HEK293 (cell line): ENCODE measurements around the gene IDH3A.

Experiments
- CTCF ChIA-PET: fragments of 350-600 bp; formaldehyde crosslinking; extraction: SDS; loops from one replicate; lab custom pipeline; 2021; ENCODE audit warnings: antibody characterized with exemption; lab: Yijun Ruan, JAX
- POLR2A ChIA-PET: fragments of 300-600 bp; formaldehyde crosslinking; extraction: SDS; loops from one replicate; lab custom pipeline; 2020; ENCODE audit warnings: antibody characterized with exemption, inconsistent platforms; lab: Yijun Ruan, JAX
- H3K27ac ChIP-seq: fragments of 200-500 bp; sonication (Bioruptor generic); 2 replicates; pipeline ENCODE4 v1.5.1; 2014; ENCODE audit warnings: low read depth, low read length, control low read depth, inconsistent platforms; ENCODE audit errors: extremely low read depth
- H3K36me3 ChIP-seq, 2 experiments: fragments of 200-500 bp in 1 of 2; sonication (Bioruptor generic) in 1 of 2; 1 replicate in 1 of 2; 2 replicates in 1 of 2; pipeline ENCODE4 v1.5.1; 2014 to 2017; ENCODE audit warnings: inconsistent platforms in 2 of 2, low read length in 2 of 2; ENCODE audit not compliant: control insufficient read depth in 2 of 2, insufficient read depth in 1 of 2
- H3K4me1 ChIP-seq: fragments of 200-500 bp; sonication (Bioruptor generic); 2 replicates; pipeline ENCODE4 v1.5.1; 2014; ENCODE audit warnings: mild to moderate bottlenecking, low read length, inconsistent platforms; ENCODE audit not compliant: control insufficient read depth, insufficient read depth
- H3K4me3 ChIP-seq: 2 replicates; pipeline ENCODE4 v1.5.1; 2011; ENCODE audit warnings: low read depth, mild to moderate bottlenecking, control low read depth, low read length, moderate library complexity
- H3K9me3 ChIP-seq: fragments of 200-500 bp; sonication (Bioruptor generic); 2 replicates; pipeline ENCODE4 v1.5.1; 2014; ENCODE audit warnings: low read depth, low read length, inconsistent platforms; ENCODE audit not compliant: control insufficient read depth, insufficient read depth
- BCL11A ChIP-seq: fragments of 450-650 bp; formaldehyde crosslinking; IDR thresholded peaks from 2 replicates; pipeline ENCODE4 v1.5.1; 2016; ENCODE audit warnings: low read depth, missing biosample characterization, missing genetic modification characterization
- GLIS1 ChIP-seq: fragments of 450-650 bp; formaldehyde crosslinking; IDR thresholded peaks from 2 replicates; pipeline ENCODE4 v1.5.1; 2016; ENCODE audit warnings: missing biosample characterization, missing genetic modification characterization
- IKZF3 ChIP-seq: fragments of 450-650 bp; IDR thresholded peaks from 2 replicates; pipeline ENCODE4 v1.5.0; 2018; ENCODE audit warnings: missing biosample characterization, mild to moderate bottlenecking, missing genetic modification characterization, moderate library complexity
- KLF10 ChIP-seq: fragments of 450-650 bp; IDR thresholded peaks from 2 replicates; pipeline ENCODE4 v1.5.1; 2018; ENCODE audit warnings: missing biosample characterization, mild to moderate bottlenecking, missing genetic modification characterization
- PRDM1 ChIP-seq: fragments of 450-650 bp; formaldehyde crosslinking; IDR thresholded peaks from 2 replicates; pipeline ENCODE4; 2016; ENCODE audit warnings: missing biosample characterization, missing genetic modification characterization
- PRDM6 ChIP-seq: fragments of 450-650 bp; formaldehyde crosslinking; IDR thresholded peaks from 2 replicates; pipeline ENCODE4 v1.5.1; 2017; ENCODE audit warnings: missing biosample characterization, missing genetic modification characterization
- SP2 ChIP-seq: fragments of 450-650 bp; formaldehyde crosslinking; IDR thresholded peaks from 2 replicates; pipeline ENCODE4 v1.5.1; 2016; ENCODE audit warnings: missing biosample characterization, missing genetic modification characterization
- SP3 ChIP-seq: fragments of 450-650 bp; formaldehyde crosslinking; IDR thresholded peaks from 2 replicates; pipeline ENCODE4 v1.5.1; 2016; ENCODE audit warnings: missing biosample characterization, missing genetic modification characterization
- ZBTB1 ChIP-seq: fragments of 450-650 bp; formaldehyde crosslinking; IDR thresholded peaks from 2 replicates; pipeline ENCODE4 v1.5.1; 2016; ENCODE audit warnings: missing biosample characterization, missing genetic modification characterization
- ZBTB17 ChIP-seq: fragments of 450-650 bp; formaldehyde crosslinking; IDR thresholded peaks from 2 replicates; pipeline ENCODE4 v1.5.1; 2016; ENCODE audit warnings: missing biosample characterization, missing genetic modification characterization
- ZBTB6 ChIP-seq: fragments of 450-650 bp; formaldehyde crosslinking; IDR thresholded peaks from 2 replicates; pipeline ENCODE4 v1.5.1; 2017; ENCODE audit warnings: missing biosample characterization, missing genetic modification characterization
- ZBTB7A ChIP-seq: fragments of 450-650 bp; formaldehyde crosslinking; IDR thresholded peaks from 2 replicates; pipeline ENCODE4 v1.5.1; 2016; ENCODE audit warnings: low read depth, missing biosample characterization, missing genetic modification characterization
- ZNF169 ChIP-seq: fragments of 450-650 bp; formaldehyde crosslinking; IDR thresholded peaks from 2 replicates; pipeline ENCODE4 v1.5.1; 2016; ENCODE audit warnings: missing biosample characterization, missing genetic modification characterization
- ZNF239 ChIP-seq: fragments of 450-650 bp; formaldehyde crosslinking; IDR thresholded peaks from 2 replicates; pipeline ENCODE4 v1.5.1; 2016; ENCODE audit warnings: missing biosample characterization, missing genetic modification characterization
- ZNF26 ChIP-seq: fragments of 450-650 bp; formaldehyde crosslinking; IDR thresholded peaks from 2 replicates; pipeline ENCODE4 v1.5.1; 2016; ENCODE audit warnings: missing biosample characterization, missing genetic modification characterization
- ZNF629 ChIP-seq: fragments of 450-650 bp; formaldehyde crosslinking; IDR thresholded peaks from 2 replicates; pipeline ENCODE4 v1.5.1; 2017; ENCODE audit warnings: missing biosample characterization, missing genetic modification characterization
- ZNF654 ChIP-seq: fragments of 450-650 bp; formaldehyde crosslinking; IDR thresholded peaks from 2 replicates; pipeline ENCODE4 v1.5.1; 2016; ENCODE audit warnings: low read depth, missing biosample characterization, missing genetic modification characterization
- ZNF791 ChIP-seq: fragments of 450-650 bp; formaldehyde crosslinking; IDR thresholded peaks from 2 replicates; pipeline ENCODE4 v1.5.1; 2016; ENCODE audit warnings: missing biosample characterization, missing genetic modification characterization

Gene IDH3A

GRCh38 chr15:78154955-78155354 is 5.8 kb downstream of the IDH3A start:
- POLR2A ChIA-PET, result no interaction called here
- H3K4me3 ChIP-seq, result no peak overlapping the region
- H3K36me3 ChIP-seq, result peaks cover 25 to 37% of the 10 kb centered on the region in 2 experiments
- no peak for TF ChIP-seq BCL11A
- no peak for TF ChIP-seq ZBTB1 (tag by site-specific recombination)
- no peak for TF ChIP-seq ZBTB17 (tag by site-specific recombination)
- no peak for TF ChIP-seq ZBTB6 (tag by site-specific recombination)
- TF ChIP-seq ZNF791 (tag by site-specific recombination), result no peak
- no peak for TF ChIP-seq SP3 (tag by site-specific recombination)
- TF ChIP-seq KLF10 (tag by site-specific recombination), result no peak
- TF ChIP-seq PRDM6 (tag by site-specific recombination), result no peak; the same call in 1 of the 2 replicates
- no peak for TF ChIP-seq SP2 (tag by site-specific recombination)
- no peak for TF ChIP-seq ZNF239
- TF ChIP-seq ZBTB7A (tag by site-specific recombination), result no peak
- no peak for TF ChIP-seq GLIS1 (tag by site-specific recombination)
- TF ChIP-seq ZNF26 (tag by site-specific recombination), result no peak
- TF ChIP-seq ZNF629, result no peak
- TF ChIP-seq, all 188 proteins: peak for 0
- Histone ChIP-seq H3K27ac (no peak overlapping the region), H3K4me1 (peaks cover 25% of the 10 kb centered on the region), H3K9me3 (no peaks in the 10 kb centered on the region)
- CTCF ChIA-PET, result interaction anchor here (0.5 to 3.0 kb wide), 6 partner anchors 22 to 196 kb away, joined by 3 to 12 read pairs (median 4); partner anchors contain the start of gene CIB2

- Histone ChIP-seq H3K4me1 (peaks cover 23% of the 10 kb centered on the region), H3K4me3 (no peak overlapping the region), H3K36me3 (peaks cover 28 to 40% of the 10 kb centered on the region in 2 experiments), H3K9me3 (no peaks in the 10 kb centered on the region)
- CTCF ChIA-PET, result interaction anchor here (0.5 to 3.0 kb wide), 7 partner anchors 21 to 196 kb away, joined by 3 to 12 read pairs (median 3); partner anchors contain the start of gene CIB2
- POLR2A ChIA-PET, result no interaction called here
- no peak for TF ChIP-seq ZNF654
- peak; percentile 26; the same call in 1 of the 2 replicates for TF ChIP-seq IKZF3 (tag by site-specific recombination)
- TF ChIP-seq ZBTB17 (tag by site-specific recombination), result 0 out of 2 replicates have a peak, but pooled peaks have one; percentile 23
- no peak for TF ChIP-seq PRDM1
- TF ChIP-seq, all 188 proteins: peak for 2
- H3K27ac ChIP-seq, result no peak overlapping the region
Observed at GRCh38 chr15:78155355-78155939, 6.3 kb downstream of the IDH3A start.

GRCh38 chr15:78156653-78157052 is 7.5 kb downstream of the IDH3A start:
- Histone ChIP-seq H3K36me3 (peaks cover 37 to 50% of the 10 kb centered on the region in 2 experiments), H3K27ac (no peak overlapping the region), H3K4me3 (no peak overlapping the region), H3K4me1 (peaks cover 18% of the 10 kb centered on the region), H3K9me3 (no peaks in the 10 kb centered on the region)
- TF ChIP-seq PRDM6 (tag by site-specific recombination) (peak; percentile 63), ZNF169 (tag by site-specific recombination) (no peak)
- CTCF ChIA-PET, result interaction anchor here (0.6 to 3.0 kb wide), 7 partner anchors 8 to 84 kb away, joined by 3 to 12 read pairs (median 3); no protein-coding TSS in a partner anchor
- POLR2A ChIA-PET, result interaction anchor here (0.6 kb wide), 1 partner anchor 143 kb away, joined by 3 read pairs; the partner anchor contains the start of gene SKIC8
